HEK293 (cell line): Measurements from ENCODE around the gene SAMD1.

Experiments
- CTCF ChIA-PET: fragments of 350-600 bp; formaldehyde crosslinking; extraction: SDS; loops from one replicate; lab custom pipeline; 2021; ENCODE audit warnings: antibody characterized with exemption; lab: Yijun Ruan, JAX
- POLR2A ChIA-PET: fragments of 300-600 bp; formaldehyde crosslinking; extraction: SDS; loops from one replicate; lab custom pipeline; 2020; ENCODE audit warnings: antibody characterized with exemption, inconsistent platforms; lab: Yijun Ruan, JAX
- H3K27ac ChIP-seq: fragments of 200-500 bp; sonication (Bioruptor generic); 2 replicates; pipeline ENCODE4 v1.5.1; 2014; ENCODE audit warnings: low read depth, low read length, control low read depth, inconsistent platforms; ENCODE audit errors: extremely low read depth
- H3K36me3 ChIP-seq, 2 experiments: fragments of 200-500 bp in 1 of 2; sonication (Bioruptor generic) in 1 of 2; 1 replicate in 1 of 2; 2 replicates in 1 of 2; pipeline ENCODE4 v1.5.1; 2014 to 2017; ENCODE audit warnings: inconsistent platforms in 2 of 2, low read length in 2 of 2; ENCODE audit not compliant: control insufficient read depth in 2 of 2, insufficient read depth in 1 of 2
- H3K4me1 ChIP-seq: fragments of 200-500 bp; sonication (Bioruptor generic); 2 replicates; pipeline ENCODE4 v1.5.1; 2014; ENCODE audit warnings: mild to moderate bottlenecking, low read length, inconsistent platforms; ENCODE audit not compliant: control insufficient read depth, insufficient read depth
- H3K4me3 ChIP-seq: 2 replicates; pipeline ENCODE4 v1.5.1; 2011; ENCODE audit warnings: low read depth, mild to moderate bottlenecking, control low read depth, low read length, moderate library complexity
- H3K9me3 ChIP-seq: fragments of 200-500 bp; sonication (Bioruptor generic); 2 replicates; pipeline ENCODE4 v1.5.1; 2014; ENCODE audit warnings: low read depth, low read length, inconsistent platforms; ENCODE audit not compliant: control insufficient read depth, insufficient read depth
- GLIS1 ChIP-seq: fragments of 450-650 bp; formaldehyde crosslinking; IDR thresholded peaks from 2 replicates; pipeline ENCODE4 v1.5.1; 2016; ENCODE audit warnings: missing biosample characterization, missing genetic modification characterization
- GLIS2 ChIP-seq: fragments of 450-650 bp; formaldehyde crosslinking; IDR thresholded peaks from 2 replicates; pipeline ENCODE4 v1.5.1; 2016; ENCODE audit warnings: missing biosample characterization, missing genetic modification characterization
- KLF8 ChIP-seq: fragments of 450-650 bp; formaldehyde crosslinking; IDR thresholded peaks from 2 replicates; pipeline ENCODE4 v1.5.1; 2016; ENCODE audit warnings: missing biosample characterization, missing genetic modification characterization
- OVOL3 ChIP-seq: fragments of 450-650 bp; formaldehyde crosslinking; IDR thresholded peaks from 2 replicates; pipeline ENCODE4 v1.5.1; 2016; ENCODE audit warnings: missing biosample characterization, missing genetic modification characterization
- WT1 ChIP-seq: fragments of 450-650 bp; formaldehyde crosslinking; IDR thresholded peaks from 2 replicates; pipeline ENCODE4 v1.5.1; 2016; ENCODE audit warnings: missing biosample characterization, missing genetic modification characterization
- ZBTB48 ChIP-seq: fragments of 450-650 bp; formaldehyde crosslinking; IDR thresholded peaks from 2 replicates; pipeline ENCODE4 v1.5.1; 2016; ENCODE audit warnings: missing biosample characterization, missing genetic modification characterization
- ZBTB7A ChIP-seq: fragments of 450-650 bp; formaldehyde crosslinking; IDR thresholded peaks from 2 replicates; pipeline ENCODE4 v1.5.1; 2016; ENCODE audit warnings: low read depth, missing biosample characterization, missing genetic modification characterization
- ZFP69B ChIP-seq: fragments of 450-650 bp; formaldehyde crosslinking; IDR thresholded peaks from 2 replicates; pipeline ENCODE4 v1.5.1; 2016; ENCODE audit warnings: missing biosample characterization, missing genetic modification characterization
- ZNF169 ChIP-seq: fragments of 450-650 bp; formaldehyde crosslinking; IDR thresholded peaks from 2 replicates; pipeline ENCODE4 v1.5.1; 2016; ENCODE audit warnings: missing biosample characterization, missing genetic modification characterization
- ZNF354C ChIP-seq: fragments of 450-650 bp; formaldehyde crosslinking; IDR thresholded peaks from 2 replicates; pipeline ENCODE4 v1.5.1; 2016; ENCODE audit warnings: missing biosample characterization, missing genetic modification characterization, low read depth, borderline replicate concordance
- ZNF433 ChIP-seq: fragments of 450-650 bp; formaldehyde crosslinking; IDR thresholded peaks from 2 replicates; pipeline ENCODE4 v1.5.1; 2016; ENCODE audit warnings: missing biosample characterization, missing genetic modification characterization, low read depth
- ZNF529 ChIP-seq: fragments of 450-650 bp; formaldehyde crosslinking; IDR thresholded peaks from 2 replicates; pipeline ENCODE4 v1.5.1; 2017; ENCODE audit warnings: missing genetic modification characterization, missing biosample characterization; ENCODE audit not compliant: insufficient replicate concordance
- ZNF621 ChIP-seq: fragments of 450-650 bp; formaldehyde crosslinking; IDR thresholded peaks from 2 replicates; pipeline ENCODE4 v1.5.1; 2017; ENCODE audit warnings: missing biosample characterization, missing genetic modification characterization
- ZNF629 ChIP-seq: fragments of 450-650 bp; formaldehyde crosslinking; IDR thresholded peaks from 2 replicates; pipeline ENCODE4 v1.5.1; 2017; ENCODE audit warnings: missing biosample characterization, missing genetic modification characterization
- ZNF76 ChIP-seq: fragments of 450-650 bp; formaldehyde crosslinking; IDR thresholded peaks from 2 replicates; pipeline ENCODE4; 2016; ENCODE audit warnings: low read depth, missing biosample characterization, missing genetic modification characterization, borderline replicate concordance
- ZSCAN16 ChIP-seq: fragments of 450-650 bp; formaldehyde crosslinking; IDR thresholded peaks from 2 replicates; pipeline ENCODE4 v1.5.1; 2016; ENCODE audit warnings: missing biosample characterization, missing genetic modification characterization
- TF ChIP-seq, protein P1 (sequence below): fragments of 450-650 bp; formaldehyde crosslinking; IDR thresholded peaks from 2 replicates; pipeline ENCODE4 v1.5.1; 2016; ENCODE audit warnings: missing biosample characterization, missing genetic modification characterization, borderline replicate concordance
- TF ChIP-seq, protein P2 (sequence below): fragments of 450-650 bp; formaldehyde crosslinking; IDR thresholded peaks from 2 replicates; pipeline ENCODE4 v1.5.1; 2016; ENCODE audit warnings: missing biosample characterization, missing genetic modification characterization
- TF ChIP-seq, protein P3 (sequence below): fragments of 450-650 bp; formaldehyde crosslinking; IDR thresholded peaks from 2 replicates; pipeline ENCODE4 v1.5.1; 2016; ENCODE audit warnings: missing biosample characterization, missing genetic modification characterization
- TF ChIP-seq, protein P4 (sequence below): fragments of 450-650 bp; formaldehyde crosslinking; IDR thresholded peaks from 2 replicates; pipeline ENCODE4 v1.5.1; 2017; ENCODE audit warnings: missing biosample characterization, missing genetic modification characterization
- TF ChIP-seq, protein P5 (sequence below): fragments of 450-650 bp; formaldehyde crosslinking; IDR thresholded peaks from 2 replicates; pipeline ENCODE4 v1.5.1; 2016; ENCODE audit warnings: missing biosample characterization, missing genetic modification characterization
- TF ChIP-seq, protein P6 (sequence below): fragments of 450-650 bp; formaldehyde crosslinking; IDR thresholded peaks from 2 replicates; pipeline ENCODE4 v1.5.1; 2016; ENCODE audit warnings: missing biosample characterization, missing genetic modification characterization

The SAMD1 gene

DNA sequence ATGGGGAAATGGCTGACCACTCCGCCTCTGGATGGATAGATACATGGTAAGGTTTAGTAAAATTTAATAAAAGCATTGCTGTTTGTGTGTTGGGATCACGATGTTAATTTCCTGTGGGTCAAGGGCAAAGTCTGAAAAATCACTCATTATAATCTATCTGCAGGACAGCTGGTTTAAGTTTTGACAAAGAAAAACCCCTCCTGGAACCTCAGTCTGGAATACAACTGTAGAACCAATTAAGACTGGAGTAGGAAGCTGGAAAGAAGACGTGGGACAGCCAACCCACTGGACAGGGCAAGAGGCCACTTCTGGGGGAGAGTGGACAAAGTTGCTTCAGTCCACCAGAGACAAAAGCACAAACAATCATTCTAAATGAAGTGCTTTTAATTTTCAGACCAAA is 28.6 kb upstream of the SAMD1 start:
- POLR2A ChIA-PET = interaction anchor here (5.7 kb wide), 1 partner anchor 17 kb away, joined by 45 read pairs; the partner anchor contains the start of gene ASF1B
- Histone ChIP-seq H3K4me1 (peaks cover 3% of the 10 kb centered on the region), H3K9me3 (no peaks in the 10 kb centered on the region), H3K27ac (no peak overlapping the region), H3K36me3 (peaks cover 5 to 32% of the 10 kb centered on the region in 2 experiments; a peak in 2 of 3 replicates), H3K4me3 (no peak overlapping the region)
- CTCF ChIA-PET = no interaction called here
- TF ChIP-seq ZNF621 (tag by site-specific recombination) (no peak), ZNF433 (tag by site-specific recombination) (no peak), ZSCAN16 (tag by site-specific recombination) (no peak), GLIS1 (tag by site-specific recombination) (no peak), ZFP69B (tag by site-specific recombination) (no peak), ZNF169 (no peak), ZBTB48 (no peak), ZNF529 (no peak), WT1 (no peak), OVOL3 (tag by site-specific recombination) (no peak), ZNF354C (no peak)
- TF ChIP-seq, protein P1, sequence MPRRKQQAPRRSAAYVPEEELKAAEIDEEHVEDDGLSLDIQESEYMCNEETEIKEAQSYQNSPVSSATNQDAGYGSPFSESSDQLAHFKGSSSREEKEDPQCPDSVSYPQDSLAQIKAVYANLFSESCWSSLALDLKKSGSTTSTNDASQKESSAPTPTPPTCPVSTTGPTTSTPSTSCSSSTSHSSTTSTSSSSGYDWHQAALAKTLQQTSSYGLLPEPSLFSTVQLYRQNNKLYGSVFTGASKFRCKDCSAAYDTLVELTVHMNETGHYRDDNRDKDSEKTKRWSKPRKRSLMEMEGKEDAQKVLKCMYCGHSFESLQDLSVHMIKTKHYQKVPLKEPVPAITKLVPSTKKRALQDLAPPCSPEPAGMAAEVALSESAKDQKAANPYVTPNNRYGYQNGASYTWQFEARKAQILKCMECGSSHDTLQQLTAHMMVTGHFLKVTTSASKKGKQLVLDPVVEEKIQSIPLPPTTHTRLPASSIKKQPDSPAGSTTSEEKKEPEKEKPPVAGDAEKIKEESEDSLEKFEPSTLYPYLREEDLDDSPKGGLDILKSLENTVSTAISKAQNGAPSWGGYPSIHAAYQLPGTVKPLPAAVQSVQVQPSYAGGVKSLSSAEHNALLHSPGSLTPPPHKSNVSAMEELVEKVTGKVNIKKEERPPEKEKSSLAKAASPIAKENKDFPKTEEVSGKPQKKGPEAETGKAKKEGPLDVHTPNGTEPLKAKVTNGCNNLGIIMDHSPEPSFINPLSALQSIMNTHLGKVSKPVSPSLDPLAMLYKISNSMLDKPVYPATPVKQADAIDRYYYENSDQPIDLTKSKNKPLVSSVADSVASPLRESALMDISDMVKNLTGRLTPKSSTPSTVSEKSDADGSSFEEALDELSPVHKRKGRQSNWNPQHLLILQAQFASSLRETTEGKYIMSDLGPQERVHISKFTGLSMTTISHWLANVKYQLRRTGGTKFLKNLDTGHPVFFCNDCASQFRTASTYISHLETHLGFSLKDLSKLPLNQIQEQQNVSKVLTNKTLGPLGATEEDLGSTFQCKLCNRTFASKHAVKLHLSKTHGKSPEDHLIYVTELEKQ (tag by site-specific recombination) = no peak
- TF ChIP-seq, protein P2, sequence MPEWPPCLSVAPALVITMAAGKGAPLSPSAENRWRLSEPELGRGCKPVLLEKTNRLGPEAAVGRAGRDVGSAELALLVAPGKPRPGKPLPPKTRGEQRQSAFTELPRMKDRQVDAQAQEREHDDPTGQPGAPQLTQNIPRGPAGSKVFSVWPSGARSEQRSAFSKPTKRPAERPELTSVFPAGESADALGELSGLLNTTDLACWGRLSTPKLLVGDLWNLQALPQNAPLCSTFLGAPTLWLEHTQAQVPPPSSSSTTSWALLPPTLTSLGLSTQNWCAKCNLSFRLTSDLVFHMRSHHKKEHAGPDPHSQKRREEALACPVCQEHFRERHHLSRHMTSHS (tag by site-specific recombination) = no peak
- TF ChIP-seq, protein P3, sequence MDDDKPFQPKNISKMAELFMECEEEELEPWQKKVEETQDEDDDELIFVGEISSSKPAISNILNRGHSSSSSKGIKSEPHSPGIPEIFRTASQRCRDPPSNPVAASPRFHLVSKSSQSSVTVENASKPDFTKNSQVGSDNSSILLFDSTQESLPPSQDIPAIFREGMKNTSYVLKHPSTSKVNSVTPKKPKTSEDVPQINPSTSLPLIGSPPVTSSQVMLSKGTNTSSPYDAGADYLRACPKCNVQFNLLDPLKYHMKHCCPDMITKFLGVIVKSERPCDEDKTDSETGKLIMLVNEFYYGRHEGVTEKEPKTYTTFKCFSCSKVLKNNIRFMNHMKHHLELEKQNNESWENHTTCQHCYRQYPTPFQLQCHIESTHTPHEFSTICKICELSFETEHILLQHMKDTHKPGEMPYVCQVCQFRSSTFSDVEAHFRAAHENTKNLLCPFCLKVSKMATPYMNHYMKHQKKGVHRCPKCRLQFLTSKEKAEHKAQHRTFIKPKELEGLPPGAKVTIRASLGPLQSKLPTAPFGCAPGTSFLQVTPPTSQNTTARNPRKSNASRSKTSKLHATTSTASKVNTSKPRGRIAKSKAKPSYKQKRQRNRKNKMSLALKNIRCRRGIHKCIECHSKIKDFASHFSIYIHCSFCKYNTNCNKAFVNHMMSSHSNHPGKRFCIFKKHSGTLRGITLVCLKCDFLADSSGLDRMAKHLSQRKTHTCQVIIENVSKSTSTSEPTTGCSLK (tag by site-specific recombination) = no peak
- TF ChIP-seq, protein P4, sequence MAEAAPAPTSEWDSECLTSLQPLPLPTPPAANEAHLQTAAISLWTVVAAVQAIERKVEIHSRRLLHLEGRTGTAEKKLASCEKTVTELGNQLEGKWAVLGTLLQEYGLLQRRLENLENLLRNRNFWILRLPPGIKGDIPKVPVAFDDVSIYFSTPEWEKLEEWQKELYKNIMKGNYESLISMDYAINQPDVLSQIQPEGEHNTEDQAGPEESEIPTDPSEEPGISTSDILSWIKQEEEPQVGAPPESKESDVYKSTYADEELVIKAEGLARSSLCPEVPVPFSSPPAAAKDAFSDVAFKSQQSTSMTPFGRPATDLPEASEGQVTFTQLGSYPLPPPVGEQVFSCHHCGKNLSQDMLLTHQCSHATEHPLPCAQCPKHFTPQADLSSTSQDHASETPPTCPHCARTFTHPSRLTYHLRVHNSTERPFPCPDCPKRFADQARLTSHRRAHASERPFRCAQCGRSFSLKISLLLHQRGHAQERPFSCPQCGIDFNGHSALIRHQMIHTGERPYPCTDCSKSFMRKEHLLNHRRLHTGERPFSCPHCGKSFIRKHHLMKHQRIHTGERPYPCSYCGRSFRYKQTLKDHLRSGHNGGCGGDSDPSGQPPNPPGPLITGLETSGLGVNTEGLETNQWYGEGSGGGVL (tag by site-specific recombination) = no peak

DNA sequence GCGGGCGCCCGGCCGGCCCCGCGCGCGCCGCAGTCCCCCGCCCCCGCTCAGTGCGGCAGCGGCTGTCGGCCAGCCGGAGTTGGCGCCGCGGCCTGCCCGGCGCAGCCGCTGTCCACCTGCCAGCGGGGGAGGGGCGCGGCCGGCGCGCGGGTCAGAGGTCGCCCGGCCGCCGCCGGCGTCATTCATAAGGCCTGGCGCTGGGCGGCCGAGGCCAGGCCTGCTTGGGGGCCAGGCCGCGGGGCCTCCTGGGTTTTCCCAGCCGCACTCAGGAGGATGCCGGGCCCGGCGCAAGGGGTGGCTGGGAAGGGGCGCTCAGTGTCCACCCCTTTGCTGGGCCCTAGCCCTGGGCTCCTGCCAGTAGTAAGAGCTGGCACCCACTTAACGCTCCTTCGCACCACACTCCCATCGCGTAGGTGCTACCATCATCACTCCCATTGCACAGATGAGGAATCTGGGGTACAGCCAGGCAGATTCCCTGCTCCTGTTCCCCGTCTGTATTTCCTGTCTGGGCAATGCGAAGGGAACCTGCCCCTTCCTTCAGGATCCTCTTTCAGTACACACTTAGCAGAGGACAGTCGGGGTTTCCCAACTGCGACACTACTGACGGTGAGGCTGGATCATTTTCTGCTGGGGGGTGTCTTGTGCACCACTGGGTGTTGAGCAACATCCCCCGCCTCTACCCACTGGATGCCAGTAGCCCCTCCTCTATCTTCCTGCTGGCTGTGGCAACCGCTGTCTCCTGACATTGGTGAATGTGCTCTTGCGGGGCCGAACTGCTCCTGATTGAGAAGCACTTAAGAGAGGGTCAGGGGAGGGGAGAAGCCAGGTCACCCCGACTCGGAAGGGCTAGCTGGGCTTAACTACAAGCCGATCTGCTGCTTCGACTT is 27.9 kb upstream of the SAMD1 start:
- CTCF ChIA-PET = no interaction called here
- Histone ChIP-seq H3K27ac (peak overlapping the region; percentile 47; the same call in 1 of the 2 replicates), H3K9me3 (no peaks in the 10 kb centered on the region), H3K4me3 (peak overlapping the region; percentile 40), H3K4me1 (peaks cover 4% of the 10 kb centered on the region), H3K36me3 (peaks cover 0 to 29% of the 10 kb centered on the region in 2 experiments; a peak in 2 of 3 replicates)
- POLR2A ChIA-PET = interaction anchor here (0.6 to 5.7 kb wide), 5 partner anchors 9 to 53 kb away, joined by 3 to 45 read pairs (median 4); partner anchors contain the start of gene ASF1B
- TF ChIP-seq GLIS2 = peak; percentile 80
- TF ChIP-seq, protein P5, sequence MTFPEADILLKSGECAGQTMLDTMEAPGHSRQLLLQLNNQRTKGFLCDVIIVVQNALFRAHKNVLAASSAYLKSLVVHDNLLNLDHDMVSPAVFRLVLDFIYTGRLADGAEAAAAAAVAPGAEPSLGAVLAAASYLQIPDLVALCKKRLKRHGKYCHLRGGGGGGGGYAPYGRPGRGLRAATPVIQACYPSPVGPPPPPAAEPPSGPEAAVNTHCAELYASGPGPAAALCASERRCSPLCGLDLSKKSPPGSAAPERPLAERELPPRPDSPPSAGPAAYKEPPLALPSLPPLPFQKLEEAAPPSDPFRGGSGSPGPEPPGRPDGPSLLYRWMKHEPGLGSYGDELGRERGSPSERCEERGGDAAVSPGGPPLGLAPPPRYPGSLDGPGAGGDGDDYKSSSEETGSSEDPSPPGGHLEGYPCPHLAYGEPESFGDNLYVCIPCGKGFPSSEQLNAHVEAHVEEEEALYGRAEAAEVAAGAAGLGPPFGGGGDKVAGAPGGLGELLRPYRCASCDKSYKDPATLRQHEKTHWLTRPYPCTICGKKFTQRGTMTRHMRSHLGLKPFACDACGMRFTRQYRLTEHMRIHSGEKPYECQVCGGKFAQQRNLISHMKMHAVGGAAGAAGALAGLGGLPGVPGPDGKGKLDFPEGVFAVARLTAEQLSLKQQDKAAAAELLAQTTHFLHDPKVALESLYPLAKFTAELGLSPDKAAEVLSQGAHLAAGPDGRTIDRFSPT = peak; percentile 61
- TF ChIP-seq ZNF76 = peak; percentile 97
- TF ChIP-seq ZNF629 = peak; percentile 70; the same call in 1 of the 2 replicates
- TF ChIP-seq KLF8 = no peak
- no peak for TF ChIP-seq ZBTB7A
- TF ChIP-seq, protein P6, sequence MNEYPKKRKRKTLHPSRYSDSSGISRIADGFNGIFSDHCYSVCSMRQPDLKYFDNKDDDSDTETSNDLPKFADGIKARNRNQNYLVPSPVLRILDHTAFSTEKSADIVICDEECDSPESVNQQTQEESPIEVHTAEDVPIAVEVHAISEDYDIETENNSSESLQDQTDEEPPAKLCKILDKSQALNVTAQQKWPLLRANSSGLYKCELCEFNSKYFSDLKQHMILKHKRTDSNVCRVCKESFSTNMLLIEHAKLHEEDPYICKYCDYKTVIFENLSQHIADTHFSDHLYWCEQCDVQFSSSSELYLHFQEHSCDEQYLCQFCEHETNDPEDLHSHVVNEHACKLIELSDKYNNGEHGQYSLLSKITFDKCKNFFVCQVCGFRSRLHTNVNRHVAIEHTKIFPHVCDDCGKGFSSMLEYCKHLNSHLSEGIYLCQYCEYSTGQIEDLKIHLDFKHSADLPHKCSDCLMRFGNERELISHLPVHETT (tag by site-specific recombination) = no peak
